Neural cell (in vitro differentiated cells): ENCODE measurements around the gene BAD.
A peak's percentile ranks its signal among the peaks of the same experiment; 100 is the strongest.

Experiments used
- EZH2 ChIP-seq: fragments of 200-600, 300-800 bp; shearing (Covaris generic), sonication (generic); IDR thresholded peaks from 2 replicates; pipeline ENCODE4 v1.6.1; 2014; ENCODE audit warnings: antibody characterized with exemption, low read length, borderline replicate concordance, mild to moderate bottlenecking; ENCODE audit not compliant: insufficient read depth, poor library complexity, severe bottlenecking
- POLR2AphosphoS5 ChIP-seq: IDR thresholded peaks from 2 replicates; pipeline ENCODE4 v1.6.1; 2012
- TF ChIP-seq, protein P1 (sequence below): fragments of 450-650 bp; IDR thresholded peaks from 2 replicates; pipeline ENCODE4 v1.5.1; 2014; ENCODE audit warnings: antibody characterized with exemption, mild to moderate bottlenecking, moderate library complexity; ENCODE audit not compliant: poor library complexity, severe bottlenecking

DNA sequence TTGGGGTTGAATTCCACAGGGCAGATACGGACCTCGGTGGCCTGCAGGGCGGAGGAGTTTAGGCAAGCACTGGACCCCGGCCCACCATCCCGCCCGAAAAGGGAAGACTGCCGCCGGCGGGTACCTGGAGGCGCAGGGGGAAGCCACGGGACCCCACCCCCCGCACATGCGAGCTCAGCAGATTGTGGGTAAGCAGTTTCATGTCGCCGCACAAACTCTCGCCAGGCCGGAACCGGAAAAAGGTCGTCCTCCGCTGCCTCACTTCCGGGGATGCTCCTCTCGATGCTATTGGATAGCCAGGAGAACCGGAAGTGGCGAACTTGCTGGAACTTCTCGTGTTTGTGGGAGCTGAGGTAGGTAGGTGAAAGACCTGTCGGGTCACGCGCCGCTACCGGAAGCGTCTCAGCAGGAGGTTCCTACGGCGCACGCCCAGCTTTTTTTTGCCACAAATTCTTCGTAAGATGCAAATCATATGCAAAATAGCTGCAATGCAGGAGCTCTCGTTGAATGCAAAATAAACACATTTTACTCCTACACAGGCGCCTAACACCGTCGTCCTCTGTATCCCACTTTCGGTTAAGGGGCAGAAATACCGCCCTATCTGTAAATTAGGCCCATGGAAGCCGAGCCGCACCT is 33.0 kb upstream of the BAD start, which contains the start of gene TRMT112:
- TF ChIP-seq, protein P1, sequence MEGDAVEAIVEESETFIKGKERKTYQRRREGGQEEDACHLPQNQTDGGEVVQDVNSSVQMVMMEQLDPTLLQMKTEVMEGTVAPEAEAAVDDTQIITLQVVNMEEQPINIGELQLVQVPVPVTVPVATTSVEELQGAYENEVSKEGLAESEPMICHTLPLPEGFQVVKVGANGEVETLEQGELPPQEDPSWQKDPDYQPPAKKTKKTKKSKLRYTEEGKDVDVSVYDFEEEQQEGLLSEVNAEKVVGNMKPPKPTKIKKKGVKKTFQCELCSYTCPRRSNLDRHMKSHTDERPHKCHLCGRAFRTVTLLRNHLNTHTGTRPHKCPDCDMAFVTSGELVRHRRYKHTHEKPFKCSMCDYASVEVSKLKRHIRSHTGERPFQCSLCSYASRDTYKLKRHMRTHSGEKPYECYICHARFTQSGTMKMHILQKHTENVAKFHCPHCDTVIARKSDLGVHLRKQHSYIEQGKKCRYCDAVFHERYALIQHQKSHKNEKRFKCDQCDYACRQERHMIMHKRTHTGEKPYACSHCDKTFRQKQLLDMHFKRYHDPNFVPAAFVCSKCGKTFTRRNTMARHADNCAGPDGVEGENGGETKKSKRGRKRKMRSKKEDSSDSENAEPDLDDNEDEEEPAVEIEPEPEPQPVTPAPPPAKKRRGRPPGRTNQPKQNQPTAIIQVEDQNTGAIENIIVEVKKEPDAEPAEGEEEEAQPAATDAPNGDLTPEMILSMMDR, result no peak
- peak; percentile 82 for TF ChIP-seq POLR2AphosphoS5
- no peak for TF ChIP-seq EZH2
